Naive thymus-derived CD4-positive, alpha-beta T cell (primary cell): ENCODE data around the gene UNC13B. TPM values are rescaled to one million over a fixed set of nuclear protein-coding genes. Genes with fewer than 3 reads are reported as not detected.

Experiments
- ATAC-seq: fragments of 150-1000 bp; cut with Tn5 transposase; 2 replicates; pipeline ENCODE4 v1.10.0; 2021; ENCODE audit warnings: mild to moderate bottlenecking, moderate library complexity
- CTCF ChIA-PET: fragments of 350-600 bp; sonication (Branson Sonifier 250); formaldehyde crosslinking; loops from one replicate; lab custom pipeline; 2021; ENCODE audit warnings: antibody characterized with exemption; lab: Charles Lee
- POLR2A ChIA-PET: fragments of 350-600 bp; sonication (Branson Sonifier 250); formaldehyde crosslinking; loops from one replicate; lab custom pipeline; 2021; ENCODE audit warnings: antibody characterized with exemption, inconsistent platforms; lab: Charles Lee
- DNase-seq, 9 donors: peaks; one replicate each; pipeline versions ENCODE4 v3.0.0 to v3.0.0-alpha.2; 2020 to 2022; ENCODE audit warnings: mixed read lengths in 1 of 9
- H3K27ac ChIP-seq: one replicate; pipeline ENCODE4 v1.7.0; 2013; ENCODE audit warnings: mild to moderate bottlenecking, low read depth, low read length, moderate library complexity
- H3K27me3 ChIP-seq, 2 donors: one replicate each; pipeline ENCODE4 v1.7.0; 2013; ENCODE audit warnings: low read length in 2 of 2, mild to moderate bottlenecking in 2 of 2, moderate library complexity in 2 of 2; ENCODE audit not compliant: control insufficient read depth in 2 of 2, insufficient read depth in 2 of 2
- H3K36me3 ChIP-seq, 3 experiments: 1 replicate in 2 of 3; 2 replicates in 1 of 3; pipeline ENCODE4 v1.7.0; 2013; ENCODE audit warnings: low read length in 3 of 3, mild to moderate bottlenecking in 3 of 3, moderate library complexity in 1 of 3; ENCODE audit not compliant: insufficient read depth in 3 of 3, control insufficient read depth in 2 of 3
- H3K4me1 ChIP-seq, 2 donors: one replicate each; pipeline ENCODE4 v1.7.0; 2013; ENCODE audit warnings: low read length in 2 of 2, mild to moderate bottlenecking in 2 of 2, moderate library complexity in 1 of 2; ENCODE audit not compliant: control insufficient read depth in 2 of 2, insufficient read depth in 2 of 2
- H3K4me3 ChIP-seq: 2 replicates; pipeline ENCODE4 v1.7.0; 2013; ENCODE audit warnings: mild to moderate bottlenecking, low read length
- H3K9me3 ChIP-seq, 3 experiments: 1 replicate in 2 of 3; 2 replicates in 1 of 3; pipeline ENCODE4 v1.7.0; 2013; ENCODE audit warnings: low read length in 3 of 3; ENCODE audit not compliant: control insufficient read depth in 2 of 3
- H3K27ac Mint-ChIP-seq, 9 donors: one replicate each; pipeline ENCODE4 v1.8.0; 2020 to 2022; ENCODE audit warnings: mixed read lengths in 9 of 9, mild to moderate bottlenecking in 8 of 9, moderate library complexity in 5 of 9, inconsistent platforms in 2 of 9
- H3K27me3 Mint-ChIP-seq, 5 donors: one replicate each; pipeline ENCODE4 v1.8.0; 2021 to 2022; ENCODE audit warnings: mixed read lengths in 5 of 5, mild to moderate bottlenecking in 1 of 5
- H3K36me3 Mint-ChIP-seq, 5 donors: one replicate each; pipeline ENCODE4 v1.8.0; 2020 to 2022; ENCODE audit warnings: mixed read lengths in 5 of 5, mild to moderate bottlenecking in 3 of 5, inconsistent platforms in 1 of 5
- H3K4me1 Mint-ChIP-seq, 7 donors: one replicate each; pipeline ENCODE4 v1.8.0; 2020 to 2022; ENCODE audit warnings: mixed read lengths in 7 of 7, mild to moderate bottlenecking in 3 of 7, inconsistent platforms in 1 of 7
- H3K4me3 Mint-ChIP-seq, 10 donors: one replicate each; pipeline ENCODE4 v1.8.0; 2020 to 2022; ENCODE audit warnings: mild to moderate bottlenecking in 10 of 10, mixed read lengths in 10 of 10, moderate library complexity in 6 of 10, inconsistent platforms in 2 of 10
- H3K9me3 Mint-ChIP-seq, 11 donors: one replicate each; pipeline ENCODE4 v1.8.0; 2020 to 2022; ENCODE audit warnings: mixed read lengths in 11 of 11, mild to moderate bottlenecking in 4 of 11, inconsistent platforms in 1 of 11, moderate library complexity in 1 of 11
- intact Hi-C, 2 donors: fragments of 100-400 bp; cut with micrococcal nuclease; formaldehyde crosslinking; loops; one replicate each; pipeline ENCODE4 v1.15.1; 2023
- polyA plus RNA-seq, 2 donors: library from polyadenylated mRNA; unstranded; fragments of 300-500 nt; fragmentation: Illumina TruSeq; gene quantifications; one replicate each; pipeline ENCODE4 v1.2.3, GENCODE V29; 2021
- total RNA-seq, 6 experiments: library from RNA in 5 of 6; stranded (reverse) in 5 of 6; gene quantifications; 1 replicate in 5 of 6; 2 replicates in 1 of 6; pipeline ENCODE4 v1.2.3 and lab custom pipeline; 2021 to 2026

The UNC13B gene
- total and polyA plus RNA-seq, 7 experiments from 2014 or later, result 0.21 to 1.6 (median 0.85) TPM

GRCh38 chr9:35226651-35227050 lies 64.8 kb downstream of the UNC13B start:
- Mint-ChIP-seq H3K27ac (no peak overlapping the region), H3K27me3 (peaks cover 0 to 10% (median 5%) of the 10 kb centered on the region in 5 donors), H3K36me3 (peaks cover 0 to 5% (median 0%) of the 10 kb centered on the region in 5 donors), H3K4me3 (no peak overlapping the region), H3K4me1 (no peaks in the 10 kb centered on the region), H3K9me3 (peaks cover 0 to 30% (median 12%) of the 10 kb centered on the region in 11 donors)
- Histone ChIP-seq H3K4me1 (no peaks in the 10 kb centered on the region), H3K9me3 (peaks cover 0 to 4% (median 0%) of the 10 kb centered on the region in 3 experiments), H3K27ac (no peak overlapping the region), H3K27me3 (no peaks in the 10 kb centered on the region), H3K4me3 (no peak overlapping the region), H3K36me3 (no peaks in the 10 kb centered on the region)
- intact Hi-C loops, result no loop called here
- CTCF ChIA-PET, result no interaction called here
- POLR2A ChIA-PET, result no interaction called here
- DNase-seq (no peak), ATAC-seq (no peak)

DNA sequence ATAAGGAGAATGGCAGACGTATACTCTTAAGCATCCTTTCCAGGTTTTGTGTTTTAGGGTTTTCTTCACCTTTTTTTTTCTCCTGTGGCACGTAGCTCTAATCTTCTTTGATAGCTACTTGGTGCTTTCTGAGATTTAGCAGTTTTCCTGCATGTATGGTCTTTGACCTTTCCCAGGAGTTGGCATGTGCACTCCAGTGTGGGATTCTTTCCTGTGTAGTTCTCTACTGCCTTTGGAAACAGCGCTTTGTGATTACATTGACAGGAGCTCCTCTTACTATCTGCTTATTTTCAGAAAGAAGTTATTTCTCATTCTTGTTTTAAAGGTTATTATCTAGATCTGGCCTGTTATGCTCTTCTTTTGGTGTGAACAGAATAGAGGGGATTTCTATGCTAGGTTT lies 65.5 kb downstream of the UNC13B start:
- Histone ChIP-seq H3K27ac (no peak overlapping the region), H3K4me3 (no peak overlapping the region), H3K27me3 (no peaks in the 10 kb centered on the region), H3K9me3 (peaks cover 0 to 4% (median 0%) of the 10 kb centered on the region in 3 experiments), H3K4me1 (no peaks in the 10 kb centered on the region), H3K36me3 (no peaks in the 10 kb centered on the region)
- Mint-ChIP-seq H3K27me3 (peaks cover 0 to 10% (median 5%) of the 10 kb centered on the region in 5 donors), H3K36me3 (peaks cover 0 to 5% (median 0%) of the 10 kb centered on the region in 5 donors), H3K4me1 (no peaks in the 10 kb centered on the region), H3K4me3 (no peak overlapping the region), H3K27ac (no peak overlapping the region), H3K9me3 (peaks cover 0 to 25% (median 12%) of the 10 kb centered on the region in 11 donors)
- DNase-seq, result no peak
- ATAC-seq, result no peak
- ChIA-PET POLR2A (no interaction called here), CTCF (no interaction called here)
- intact Hi-C loops, result no loop called here

GRCh38 chr9:35229066-35229778 lies 67.4 kb downstream of the UNC13B start:
- Histone ChIP-seq H3K36me3 (no peaks in the 10 kb centered on the region), H3K9me3 (no peaks in the 10 kb centered on the region), H3K27me3 (no peaks in the 10 kb centered on the region), H3K4me3 (no peak overlapping the region), H3K4me1 (no peaks in the 10 kb centered on the region), H3K27ac (no peak overlapping the region)
- ATAC-seq, result no peak
- ChIA-PET CTCF (no interaction called here), POLR2A (no interaction called here)
- DNase-seq, result no peak
- H3K4me1 Mint-ChIP-seq, result no peaks in the 10 kb centered on the region
- intact Hi-C loops, result no loop called here
- H3K4me3 Mint-ChIP-seq, result no peak overlapping the region
- H3K9me3 Mint-ChIP-seq, result peaks cover 0 to 8% (median 1%) of the 10 kb centered on the region in 11 donors
- H3K27me3 Mint-ChIP-seq, result peaks cover 3 to 11% (median 4%) of the 10 kb centered on the region in 5 donors
- peaks cover 0 to 5% (median 0%) of the 10 kb centered on the region in 5 donors for H3K36me3 Mint-ChIP-seq
- no peak overlapping the region for H3K27ac Mint-ChIP-seq

GRCh38 chr9:35229779-35230143 lies 68.0 kb downstream of the UNC13B start:
- H3K4me1 Mint-ChIP-seq, result no peaks in the 10 kb centered on the region
- H3K36me3 Mint-ChIP-seq, result peaks cover 0 to 5% (median 0%) of the 10 kb centered on the region in 5 donors
- POLR2A ChIA-PET, result no interaction called here
- H3K27ac Mint-ChIP-seq, result no peak overlapping the region
- H3K4me3 Mint-ChIP-seq, result no peak overlapping the region
- Histone ChIP-seq H3K27me3 (no peaks in the 10 kb centered on the region), H3K4me1 (no peaks in the 10 kb centered on the region), H3K27ac (no peak overlapping the region), H3K9me3 (no peaks in the 10 kb centered on the region), H3K4me3 (no peak overlapping the region), H3K36me3 (no peaks in the 10 kb centered on the region)
- peaks cover 0 to 11% (median 3%) of the 10 kb centered on the region in 5 donors for H3K27me3 Mint-ChIP-seq
- intact Hi-C loops, result no loop called here
- DNase-seq (no peak), ATAC-seq (no peak)
- peaks cover 0 to 4% (median 0%) of the 10 kb centered on the region in 11 donors for H3K9me3 Mint-ChIP-seq
- CTCF ChIA-PET, result no interaction called here

DNA sequence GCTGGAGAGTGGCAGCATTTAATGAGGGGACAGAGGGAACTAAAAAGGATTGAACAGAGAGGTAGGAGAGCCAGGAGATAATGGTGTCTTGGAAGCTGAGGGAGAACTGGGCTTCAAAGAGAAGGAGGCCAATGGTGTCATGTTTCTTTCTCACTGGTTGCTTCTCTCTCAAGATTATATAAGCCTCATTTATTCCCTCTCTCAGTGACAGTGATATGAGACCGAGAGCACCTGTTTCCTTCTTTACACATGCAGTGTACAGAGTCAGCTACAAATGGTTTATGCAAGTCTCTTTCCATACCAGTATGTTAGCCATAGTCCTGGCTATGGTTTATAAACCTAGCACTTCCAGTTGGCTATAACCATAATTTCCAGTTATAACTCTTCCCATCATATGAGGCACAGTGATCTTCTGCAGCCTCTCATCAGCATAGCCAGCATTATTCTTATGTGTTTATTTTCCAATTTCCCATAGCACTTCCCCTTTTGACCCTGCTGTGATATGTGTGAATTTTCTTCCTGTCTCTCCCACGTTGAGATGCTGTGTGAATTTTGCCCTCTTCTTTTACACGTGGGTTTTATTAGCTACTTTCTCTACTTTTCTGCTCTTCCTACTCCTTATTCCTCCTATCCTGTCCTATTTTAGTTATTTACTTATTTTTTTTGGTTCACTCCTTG lies 71.2 kb downstream of the UNC13B start:
- no peaks in the 10 kb centered on the region for H3K4me1 Mint-ChIP-seq
- peaks cover 0 to 9% (median 5%) of the 10 kb centered on the region in 5 donors for H3K27me3 Mint-ChIP-seq
- no peak overlapping the region for H3K4me3 ChIP-seq
- intact Hi-C loops, result no loop called here
- H3K9me3 ChIP-seq, result no peaks in the 10 kb centered on the region
- ATAC-seq, result no peak
- no peak overlapping the region for H3K4me3 Mint-ChIP-seq
- no peak overlapping the region for H3K27ac Mint-ChIP-seq
- no peaks in the 10 kb centered on the region for H3K36me3 Mint-ChIP-seq
- H3K36me3 ChIP-seq, result no peaks in the 10 kb centered on the region
- H3K27ac ChIP-seq, result no peak overlapping the region
- no peak for DNase-seq
- POLR2A ChIA-PET, result no interaction called here
- no peaks in the 10 kb centered on the region for H3K27me3 ChIP-seq
- H3K4me1 ChIP-seq, result no peaks in the 10 kb centered on the region
- CTCF ChIA-PET, result no interaction called here
- no peaks in the 10 kb centered on the region for H3K9me3 Mint-ChIP-seq

DNA sequence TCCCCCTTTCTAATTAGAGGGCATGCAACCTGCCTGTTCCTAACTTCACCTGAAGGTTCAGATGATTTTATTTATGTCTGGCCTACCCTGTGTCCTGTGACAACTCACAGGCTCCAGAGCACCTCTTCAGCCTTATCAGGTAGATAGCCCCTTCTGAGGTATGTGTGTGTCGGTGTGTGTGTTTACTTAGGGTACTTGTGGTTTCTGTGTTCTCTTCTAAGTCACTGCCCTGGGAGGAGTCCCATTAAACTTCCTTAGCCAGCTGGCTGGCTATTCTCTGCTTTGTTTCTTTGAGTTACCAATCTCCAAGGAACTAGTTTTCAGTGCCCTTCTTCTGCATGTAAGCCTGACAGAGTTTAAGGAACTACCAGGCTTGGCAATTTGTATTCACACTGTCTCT lies 74.9 kb downstream of the UNC13B start:
- H3K36me3 Mint-ChIP-seq, result peaks cover 0 to 7% (median 4%) of the 10 kb centered on the region in 5 donors
- Histone ChIP-seq H3K4me3 (no peak overlapping the region), H3K27me3 (no peaks in the 10 kb centered on the region), H3K36me3 (no peaks in the 10 kb centered on the region), H3K9me3 (no peaks in the 10 kb centered on the region), H3K27ac (no peak overlapping the region), H3K4me1 (no peaks in the 10 kb centered on the region)
- POLR2A ChIA-PET, result no interaction called here
- no peak overlapping the region for H3K4me3 Mint-ChIP-seq
- intact Hi-C loops, result no loop called here
- DNase-seq, result no peak
- peaks cover 6 to 13% (median 11%) of the 10 kb centered on the region in 5 donors for H3K27me3 Mint-ChIP-seq
- peaks cover 0 to 14% (median 4%) of the 10 kb centered on the region in 11 donors for H3K9me3 Mint-ChIP-seq
- CTCF ChIA-PET, result no interaction called here
- no peak overlapping the region for H3K27ac Mint-ChIP-seq
- no peaks in the 10 kb centered on the region for H3K4me1 Mint-ChIP-seq
- no peak for ATAC-seq
